Measurements from ENCODE around the gene CERS4.
A peak's percentile ranks its signal among the peaks of the same experiment; 100 is the strongest.
"Not testable (repeated sequence)": the region's sequence is repeated elsewhere in the genome, so short reads cannot be mapped to it uniquely, and the experiment has no call there.

Gene CERS4

GRCh38 chr19:8269724-8270123, 60.6 kb downstream of the CERS4 start:
- no peak for DNase-seq

- DNase-seq: not testable (repeated sequence)
Measured at GRCh38 chr19:8276508-8276907, 67.3 kb downstream of the CERS4 start.

GRCh38 chr19:8291337-8291736, 82.2 kb downstream of the CERS4 start:
- not testable (repeated sequence) for DNase-seq

- DNase-seq: no peak
Measured at GRCh38 chr19:8302357-8302691, 93.2 kb downstream of the CERS4 start.

GRCh38 chr19:8302734-8303133, 93.6 kb downstream of the CERS4 start:
- DNase-seq: no peak

GRCh38 chr19:8304841-8305621, 95.9 kb downstream of the CERS4 start:
- DNase-seq: no peak

GRCh38 chr19:8305798-8306197, 96.6 kb downstream of the CERS4 start:
- DNase-seq: no peak

- no peak for DNase-seq
Measured at GRCh38 chr19:8306235-8307054, 97.3 kb downstream of the CERS4 start.

- DNase-seq: no peak
Measured at GRCh38 chr19:8307400-8307964, 98.3 kb downstream of the CERS4 start.

- peak; percentile 83 for DNase-seq
Measured at GRCh38 chr19:8307965-8308866, 99.0 kb downstream of the CERS4 start, which contains the start of gene CD320. Gene CD320, minus strand, starts transcription at chr19:8308358. Its CDS starts 68 bp downstream, at chr19:8308290.

- DNase-seq: no peak
Measured at GRCh38 chr19:8308891-8309291, 99.7 kb downstream of the CERS4 start.

GRCh38 chr19:8310342-8311055, 101.3 kb downstream of the CERS4 start:
- no peak for DNase-seq

GRCh38 chr19:8311461-8312260, 102.5 kb downstream of the CERS4 start:
- DNase-seq: no peak
